Measurements from ENCODE around the gene CYB561D2.

The CYB561D2 gene

DNA sequence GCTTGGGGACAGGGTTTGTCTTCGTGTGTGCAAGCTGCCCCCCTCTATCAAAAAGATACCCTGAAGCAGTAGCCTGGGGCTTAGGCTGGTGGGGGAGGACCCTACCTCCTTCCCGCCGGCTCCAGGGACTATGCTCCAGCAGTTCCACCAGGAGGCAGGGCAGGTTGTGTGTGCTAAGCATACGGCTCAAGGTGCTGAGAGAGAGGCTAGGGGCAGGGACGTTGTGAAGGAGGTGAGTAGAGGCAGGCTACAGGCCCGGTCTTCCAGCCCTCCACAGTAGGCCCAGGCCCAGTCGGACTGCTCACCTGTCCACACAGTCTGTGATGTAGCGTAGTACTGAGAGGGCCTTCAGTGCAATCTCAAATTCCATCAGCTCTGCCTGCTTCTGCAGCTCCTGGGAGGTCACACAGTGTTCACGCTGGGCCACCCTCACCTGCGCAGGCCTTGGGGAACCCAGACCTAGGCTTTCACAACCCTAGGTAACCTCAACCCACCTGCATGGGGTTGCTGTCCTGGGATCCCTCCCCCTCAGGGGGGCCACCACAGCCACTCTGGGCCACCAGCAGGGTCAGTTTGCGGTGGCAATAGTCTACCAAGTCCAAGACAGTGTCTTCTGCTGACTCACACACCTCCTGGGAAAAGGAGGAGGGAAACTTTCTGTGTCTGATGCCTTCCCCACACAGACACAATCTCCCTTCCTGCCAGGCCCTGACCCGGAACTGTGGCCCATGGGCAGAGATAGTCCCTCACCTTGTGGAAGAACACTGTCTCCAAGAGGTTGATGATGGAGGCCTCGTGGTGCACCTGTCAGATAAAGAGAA is 7.6 kb upstream of the CYB561D2 start:
- H3K36me3 ChIP-seq (ENCODE audit: control insufficient read depth, insufficient read depth, low read length): peaks cover 3% of the 10 kb centered on the region
- peaks cover 6% of the 10 kb centered on the region for H3K4me1 ChIP-seq (ENCODE audit: control insufficient read depth, insufficient read depth, low read length, poor library complexity, severe bottlenecking)
- no peak overlapping the region for H3K27ac ChIP-seq (ENCODE audit: low read depth, low read length, severe bottlenecking)
- H3K4me3 ChIP-seq (ENCODE audit: extremely low read depth, insufficient read depth, low read length, poor library complexity, severe bottlenecking): no peak overlapping the region
- no peaks in the 10 kb centered on the region for H3K9me3 ChIP-seq (ENCODE audit: control insufficient read depth, low read length)
- 69 to 85% methylated on average over 8 to 10 of the region's 13 CpGs for WGBS, 2 experiments (ENCODE audit: insufficient coverage in 2 of 2)

GRCh38 chr3:50345008-50345407 is 5.7 kb upstream of the CYB561D2 start:
- Histone ChIP-seq H3K4me1 (ENCODE audit: control insufficient read depth, insufficient read depth, low read length, poor library complexity, severe bottlenecking) (peaks cover 6% of the 10 kb centered on the region), H3K4me3 (ENCODE audit: extremely low read depth, insufficient read depth, low read length, poor library complexity, severe bottlenecking) (peak overlapping the region; percentile 31), H3K9me3 (ENCODE audit: control insufficient read depth, low read length) (no peaks in the 10 kb centered on the region), H3K27ac (ENCODE audit: low read depth, low read length, severe bottlenecking) (no peak overlapping the region), H3K36me3 (ENCODE audit: control insufficient read depth, insufficient read depth, low read length) (peaks cover 13% of the 10 kb centered on the region)
- 57 to 76% methylated on average over 8 of the region's 8 CpGs for WGBS, 2 experiments (ENCODE audit: insufficient coverage in 2 of 2)

- no peak within 1 kb of the TSS for H3K27ac ChIP-seq (ENCODE audit: low read depth, low read length, severe bottlenecking)
- H3K9me3 ChIP-seq (ENCODE audit: control insufficient read depth, low read length): no peaks in the 10 kb centered on the region
- 13 to 14% methylated on average over 44 to 45 of the region's 45 CpGs for WGBS, 2 experiments (ENCODE audit: insufficient coverage in 2 of 2)
- peaks cover 13% of the 10 kb centered on the region for H3K36me3 ChIP-seq (ENCODE audit: control insufficient read depth, insufficient read depth, low read length)
- H3K4me3 ChIP-seq (ENCODE audit: extremely low read depth, insufficient read depth, low read length, poor library complexity, severe bottlenecking): peak within 1 kb of the TSS; percentile 31
- H3K4me1 ChIP-seq (ENCODE audit: control insufficient read depth, insufficient read depth, low read length, poor library complexity, severe bottlenecking): peaks cover 6% of the 10 kb centered on the region
These were observed 5.0 kb upstream of the CYB561D2 start, which contains the start of gene ZMYND10 for GRCh38 chr3:50345586-50346234. TSS of gene ZMYND10 (minus strand) at chr3:50345732. CDS start at chr3:50345579, 153 bp downstream.

DNA sequence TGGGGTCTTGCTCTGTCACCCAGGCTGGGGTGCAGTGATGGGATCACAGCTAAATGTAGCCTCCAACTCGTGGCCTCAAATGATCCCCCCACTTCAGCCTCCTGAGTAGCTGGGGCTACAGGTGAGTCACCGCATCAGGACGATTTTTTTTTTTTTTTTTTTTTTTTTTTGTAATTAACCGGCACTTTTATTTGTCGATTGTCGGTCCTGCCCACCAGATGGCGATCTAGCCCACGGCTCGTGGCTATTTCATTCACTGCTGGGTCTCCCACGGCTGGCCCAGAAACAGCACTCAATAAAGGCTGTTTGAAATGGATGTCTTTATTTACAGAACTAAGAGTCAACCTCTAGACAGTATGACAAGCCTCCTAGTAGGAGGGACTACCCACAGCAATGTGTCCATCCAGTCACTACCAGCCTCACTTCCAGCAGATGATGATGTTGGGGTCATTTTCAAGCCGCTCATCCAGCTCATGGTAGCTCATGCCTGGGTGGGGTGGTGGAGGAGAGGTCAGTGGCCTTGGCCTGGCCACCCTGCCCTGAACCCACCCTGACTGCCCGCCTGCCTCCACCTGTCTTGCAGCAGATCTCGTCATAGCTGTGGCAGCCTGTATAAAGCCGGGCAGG is 3.4 kb upstream of the CYB561D2 start:
- Histone ChIP-seq H3K36me3 (ENCODE audit: control insufficient read depth, insufficient read depth, low read length) (peaks cover 13% of the 10 kb centered on the region), H3K9me3 (ENCODE audit: control insufficient read depth, low read length) (no peaks in the 10 kb centered on the region), H3K4me3 (ENCODE audit: extremely low read depth, insufficient read depth, low read length, poor library complexity, severe bottlenecking) (no peak overlapping the region), H3K27ac (ENCODE audit: low read depth, low read length, severe bottlenecking) (no peak overlapping the region), H3K4me1 (ENCODE audit: control insufficient read depth, insufficient read depth, low read length, poor library complexity, severe bottlenecking) (peaks cover 6% of the 10 kb centered on the region)
- 68 to 88% methylated on average over 4 to 5 of the region's 14 CpGs for whole genome bisulfite sequencing, 2 experiments (ENCODE audit: insufficient coverage in 2 of 2)

DNA sequence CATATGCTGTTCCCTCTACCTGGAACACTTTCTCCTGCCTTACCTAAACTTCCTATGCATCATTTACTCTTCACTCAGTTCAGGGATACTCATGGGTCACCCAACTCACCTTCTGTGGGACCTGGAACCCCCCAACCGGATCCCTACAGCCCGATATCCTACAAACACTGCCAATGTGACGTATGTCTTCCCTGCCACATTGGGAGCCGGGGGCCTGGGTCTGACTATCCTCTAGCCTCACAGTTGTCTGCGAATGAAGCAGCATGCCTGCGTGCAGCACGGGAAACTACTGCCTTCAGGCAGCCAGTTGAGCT is 492 bp upstream of the CYB561D2 start:
- WGBS, 2 experiments (ENCODE audit: insufficient coverage in 2 of 2): 57 to 59% methylated on average over 7 of the region's 7 CpGs
- Histone ChIP-seq H3K36me3 (ENCODE audit: control insufficient read depth, insufficient read depth, low read length) (peaks cover 35% of the 10 kb centered on the region), H3K4me1 (ENCODE audit: control insufficient read depth, insufficient read depth, low read length, poor library complexity, severe bottlenecking) (peaks cover 3% of the 10 kb centered on the region), H3K9me3 (ENCODE audit: control insufficient read depth, low read length) (no peaks in the 10 kb centered on the region), H3K27ac (ENCODE audit: low read depth, low read length, severe bottlenecking) (no peak overlapping the region), H3K4me3 (ENCODE audit: extremely low read depth, insufficient read depth, low read length, poor library complexity, severe bottlenecking) (peak overlapping the region; percentile 71)

GRCh38 chr3:50351323-50351697 is 648 bp downstream of the CYB561D2 start:
- Histone ChIP-seq H3K36me3 (ENCODE audit: control insufficient read depth, insufficient read depth, low read length) (peaks cover 46% of the 10 kb centered on the region), H3K27ac (ENCODE audit: low read depth, low read length, severe bottlenecking) (no peak overlapping the region), H3K9me3 (ENCODE audit: control insufficient read depth, low read length) (no peaks in the 10 kb centered on the region), H3K4me1 (ENCODE audit: control insufficient read depth, insufficient read depth, low read length, poor library complexity, severe bottlenecking) (no peaks in the 10 kb centered on the region), H3K4me3 (ENCODE audit: extremely low read depth, insufficient read depth, low read length, poor library complexity, severe bottlenecking) (peak overlapping the region; percentile 71)
- WGBS, 2 experiments (ENCODE audit: insufficient coverage in 2 of 2): 78 to 83% methylated on average over 9 to 11 of the region's 11 CpGs

GRCh38 chr3:50352781-50353180 is 2.1 kb downstream of the CYB561D2 start:
- Histone ChIP-seq H3K4me3 (ENCODE audit: extremely low read depth, insufficient read depth, low read length, poor library complexity, severe bottlenecking) (no peak overlapping the region), H3K9me3 (ENCODE audit: control insufficient read depth, low read length) (no peaks in the 10 kb centered on the region), H3K36me3 (ENCODE audit: control insufficient read depth, insufficient read depth, low read length) (peaks cover 58% of the 10 kb centered on the region), H3K4me1 (ENCODE audit: control insufficient read depth, insufficient read depth, low read length, poor library complexity, severe bottlenecking) (peaks cover 14% of the 10 kb centered on the region), H3K27ac (ENCODE audit: low read depth, low read length, severe bottlenecking) (no peak overlapping the region)
- 43 to 88% methylated on average over 1 of the region's 2 CpGs for WGBS, 2 experiments (ENCODE audit: insufficient coverage in 2 of 2)

DNA sequence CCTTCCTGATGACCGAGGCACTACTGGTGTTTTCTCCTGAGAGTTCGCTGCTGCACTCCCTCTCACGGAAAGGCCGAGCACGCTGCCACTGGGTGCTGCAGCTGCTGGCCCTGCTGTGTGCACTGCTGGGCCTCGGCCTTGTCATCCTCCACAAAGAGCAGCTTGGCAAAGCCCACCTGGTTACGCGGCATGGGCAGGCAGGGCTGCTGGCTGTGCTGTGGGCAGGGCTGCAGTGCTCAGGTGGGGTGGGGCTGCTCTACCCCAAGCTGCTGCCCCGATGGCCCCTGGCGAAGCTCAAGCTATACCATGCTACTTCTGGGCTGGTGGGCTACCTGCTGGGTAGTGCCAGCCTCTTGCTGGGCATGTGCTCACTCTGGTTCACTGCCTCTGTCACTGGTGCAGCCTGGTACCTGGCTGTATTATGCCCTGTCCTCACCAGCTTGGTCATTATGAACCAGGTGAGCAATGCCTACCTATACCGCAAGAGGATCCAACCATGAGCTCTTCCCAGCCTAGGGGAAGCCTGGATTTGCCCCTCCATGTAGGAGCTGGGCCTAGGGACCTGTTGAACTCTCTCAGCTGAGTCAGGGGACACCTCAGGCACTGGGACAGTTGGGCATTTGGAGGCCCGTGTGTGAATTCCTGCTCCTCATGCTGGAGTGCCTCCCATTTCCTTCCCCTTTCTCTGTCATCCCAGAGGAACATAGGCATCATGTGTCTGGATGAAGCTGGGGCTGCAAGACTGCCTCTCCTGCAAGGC is 2.8 kb downstream of the CYB561D2 start:
- peaks cover 57% of the 10 kb centered on the region for H3K36me3 ChIP-seq (ENCODE audit: control insufficient read depth, insufficient read depth, low read length)
- 90 to 92% methylated on average over 11 to 12 of the region's 12 CpGs for WGBS, 2 experiments (ENCODE audit: insufficient coverage in 2 of 2)
- H3K4me1 ChIP-seq (ENCODE audit: control insufficient read depth, insufficient read depth, low read length, poor library complexity, severe bottlenecking): peaks cover 21% of the 10 kb centered on the region
- no peaks in the 10 kb centered on the region for H3K9me3 ChIP-seq (ENCODE audit: control insufficient read depth, low read length)
- no peak overlapping the region for H3K27ac ChIP-seq (ENCODE audit: low read depth, low read length, severe bottlenecking)
- no peak overlapping the region for H3K4me3 ChIP-seq (ENCODE audit: extremely low read depth, insufficient read depth, low read length, poor library complexity, severe bottlenecking)

DNA sequence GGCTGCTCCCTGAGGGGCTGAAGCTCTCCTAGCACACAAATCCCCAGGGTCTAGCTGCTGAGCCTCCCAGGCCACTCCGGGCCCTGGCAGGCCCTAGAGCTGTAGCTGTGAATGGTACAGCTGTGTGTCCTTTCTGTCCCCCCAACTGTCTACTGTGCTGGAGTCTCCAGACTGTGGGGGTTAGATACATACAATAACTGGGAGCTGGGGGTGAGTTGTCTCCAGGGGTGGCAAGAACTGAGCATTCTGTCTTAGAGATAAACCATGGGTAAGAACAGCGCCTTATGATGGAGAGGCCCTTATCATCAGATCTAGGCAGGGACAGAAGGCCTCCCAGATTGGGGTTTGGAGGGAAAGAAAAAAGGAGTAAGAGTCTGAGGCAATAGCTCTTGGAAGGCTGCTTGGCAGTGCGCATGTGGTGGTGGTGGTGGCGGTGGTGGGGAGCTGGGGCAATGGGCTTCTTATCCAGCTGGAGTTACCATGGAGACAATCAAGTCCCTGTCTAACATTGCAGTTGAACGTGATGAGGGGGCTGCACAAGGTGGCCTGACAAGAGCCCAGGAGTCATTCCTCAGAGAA is 3.6 kb downstream of the CYB561D2 start:
- Histone ChIP-seq H3K4me3 (ENCODE audit: extremely low read depth, insufficient read depth, low read length, poor library complexity, severe bottlenecking) (no peak overlapping the region), H3K27ac (ENCODE audit: low read depth, low read length, severe bottlenecking) (no peak overlapping the region), H3K4me1 (ENCODE audit: control insufficient read depth, insufficient read depth, low read length, poor library complexity, severe bottlenecking) (peaks cover 21% of the 10 kb centered on the region), H3K36me3 (ENCODE audit: control insufficient read depth, insufficient read depth, low read length) (peaks cover 51% of the 10 kb centered on the region), H3K9me3 (ENCODE audit: control insufficient read depth, low read length) (no peaks in the 10 kb centered on the region)
- 98% methylated on average over 4 of the region's 5 CpGs for WGBS, 2 experiments (ENCODE audit: insufficient coverage in 2 of 2)

DNA sequence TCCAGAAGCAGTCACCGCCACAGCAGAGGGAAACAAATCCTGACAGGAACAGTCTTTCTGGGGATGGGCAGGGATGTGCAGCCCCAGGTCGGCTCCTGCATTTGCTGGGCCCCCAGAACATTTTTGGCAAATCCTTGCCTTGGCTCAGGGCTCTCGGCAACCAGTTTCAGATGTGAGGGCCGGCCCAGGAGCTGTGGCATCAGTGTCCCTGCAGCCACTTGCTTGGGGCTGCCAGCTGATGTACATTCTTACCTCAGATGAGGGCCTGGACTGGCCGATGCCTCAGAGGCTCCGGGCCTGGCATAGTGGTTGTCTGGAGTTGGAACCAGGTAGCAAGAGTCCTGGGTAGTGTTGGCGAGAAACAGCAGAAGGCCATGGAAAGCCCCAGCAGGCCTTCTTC is 4.2 kb downstream of the CYB561D2 start:
- peaks cover 21% of the 10 kb centered on the region for H3K4me1 ChIP-seq (ENCODE audit: control insufficient read depth, insufficient read depth, low read length, poor library complexity, severe bottlenecking)
- no peaks in the 10 kb centered on the region for H3K9me3 ChIP-seq (ENCODE audit: control insufficient read depth, low read length)
- no peak overlapping the region for H3K4me3 ChIP-seq (ENCODE audit: extremely low read depth, insufficient read depth, low read length, poor library complexity, severe bottlenecking)
- 95 to 98% methylated on average over 6 to 7 of the region's 7 CpGs for WGBS, 2 experiments (ENCODE audit: insufficient coverage in 2 of 2)
- H3K27ac ChIP-seq (ENCODE audit: low read depth, low read length, severe bottlenecking): no peak overlapping the region
- H3K36me3 ChIP-seq (ENCODE audit: control insufficient read depth, insufficient read depth, low read length): peaks cover 51% of the 10 kb centered on the region

Data from mesodermal cell (in vitro differentiated cells).